ENCODE results near the gene OTOF.

GRCh38 chr2:26522751-26523171 is 44.8 kb upstream of the OTOF start:
- TF ChIP-seq POLR2AphosphoS5 (IDR thresholded peaks at IDR 0.05) (no peak), CTCF (IDR thresholded peaks at IDR 0.05 in 8 of 11, conservative IDR thresholded peaks at IDR 0.05 in 3 of 11) (no peak)

All from spleen (tissue), 7 donors.